HG03354 (cell line): ENCODE results near the gene HMCN2.

ENCODE experiments used
- ATAC-seq: cut with Tn5 transposase; IDR thresholded peaks from one replicate; pipeline ENCODE4 v1.9.1; 2021; ENCODE audit warnings: mild to moderate bottlenecking; ENCODE audit not compliant: unreplicated experiment, poor library complexity, severe bottlenecking

HMCN2 gene, protein sequence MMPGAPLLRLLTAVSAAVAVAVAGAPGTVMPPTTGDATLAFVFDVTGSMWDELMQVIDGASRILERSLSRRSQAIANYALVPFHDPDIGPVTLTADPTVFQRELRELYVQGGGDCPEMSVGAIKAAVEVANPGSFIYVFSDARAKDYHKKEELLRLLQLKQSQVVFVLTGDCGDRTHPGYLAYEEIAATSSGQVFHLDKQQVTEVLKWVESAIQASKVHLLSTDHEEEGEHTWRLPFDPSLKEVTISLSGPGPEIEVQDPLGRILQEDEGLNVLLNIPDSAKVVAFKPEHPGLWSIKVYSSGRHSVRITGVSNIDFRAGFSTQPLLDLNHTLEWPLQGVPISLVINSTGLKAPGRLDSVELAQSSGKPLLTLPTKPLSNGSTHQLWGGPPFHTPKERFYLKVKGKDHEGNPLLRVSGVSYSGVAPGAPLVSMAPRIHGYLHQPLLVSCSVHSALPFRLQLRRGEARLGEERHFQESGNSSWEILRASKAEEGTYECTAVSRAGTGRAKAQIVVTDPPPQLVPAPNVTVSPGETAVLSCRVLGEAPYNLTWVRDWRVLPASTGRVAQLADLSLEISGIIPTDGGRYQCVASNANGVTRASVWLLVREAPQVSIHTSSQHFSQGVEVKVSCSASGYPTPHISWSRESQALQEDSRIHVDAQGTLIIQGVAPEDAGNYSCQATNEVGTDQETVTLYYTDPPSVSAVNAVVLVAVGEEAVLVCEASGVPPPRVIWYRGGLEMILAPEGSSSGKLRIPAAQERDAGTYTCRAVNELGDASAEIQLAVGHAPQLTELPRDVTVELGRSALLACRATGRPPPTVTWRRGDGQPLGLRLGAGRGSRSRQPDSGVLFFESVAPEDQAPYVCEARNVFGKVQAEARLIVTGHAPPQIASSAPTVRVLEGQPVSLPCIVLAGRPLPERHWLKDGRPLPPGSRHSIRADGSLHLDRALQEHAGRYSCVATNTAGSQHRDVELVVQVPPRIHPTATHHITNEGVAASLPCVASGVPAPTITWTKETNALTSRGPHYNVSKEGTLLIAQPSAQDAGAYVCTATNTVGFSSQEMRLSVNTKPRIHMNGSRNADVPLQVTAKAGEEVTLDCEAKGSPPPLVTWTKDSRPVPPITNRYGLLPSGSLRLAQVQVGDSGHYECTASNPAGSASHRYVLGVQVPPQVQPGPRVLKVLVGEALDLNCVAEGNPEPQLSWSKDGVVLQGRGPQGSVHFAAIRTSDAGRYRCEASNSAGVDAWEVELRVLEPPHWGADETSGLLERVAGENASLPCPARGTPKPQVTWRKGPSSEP (N-terminal part only)

DNA sequence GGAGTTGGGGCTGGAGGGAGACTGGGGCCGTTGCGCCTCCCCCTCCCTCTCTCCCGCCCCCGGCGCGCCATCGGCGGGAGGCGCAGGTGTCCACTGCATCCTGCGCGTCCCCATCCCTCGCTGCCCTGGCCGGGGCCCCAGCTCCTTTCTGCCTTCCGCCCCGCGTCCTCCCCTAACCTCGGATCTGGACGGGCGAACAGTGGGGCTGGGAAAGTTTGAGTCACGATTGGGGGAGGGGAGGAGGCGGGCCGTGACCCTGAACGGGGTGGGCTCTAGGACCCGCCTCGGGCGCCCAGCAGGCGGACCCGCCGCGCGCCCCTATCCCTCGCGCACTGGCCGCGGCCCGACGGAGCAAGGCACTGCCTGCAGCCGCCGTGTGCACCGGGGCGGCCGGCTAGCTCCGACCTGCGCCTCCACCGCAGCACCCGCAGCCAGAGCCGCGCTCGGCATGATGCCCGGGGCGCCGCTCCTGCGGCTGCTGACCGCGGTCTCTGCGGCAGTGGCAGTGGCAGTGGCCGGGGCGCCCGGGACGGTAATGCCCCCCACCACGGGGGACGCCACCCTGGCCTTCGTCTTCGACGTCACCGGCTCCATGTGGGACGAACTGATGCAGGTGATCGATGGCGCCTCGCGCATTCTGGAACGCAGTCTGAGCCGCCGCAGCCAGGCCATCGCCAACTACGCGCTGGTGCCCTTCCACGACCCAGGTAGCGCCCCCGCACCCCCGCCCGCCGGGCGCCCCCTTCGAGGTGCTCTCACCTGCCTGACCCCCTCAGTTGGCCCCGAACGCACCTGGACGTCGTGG lies at the start of gene HMCN2:
Gene HMCN2 (plus strand): TSS at position 330 of the 805 bp plus-strand sequence. CDS start 119 bp downstream, at position 449.
- ATAC-seq: no peak

DNA sequence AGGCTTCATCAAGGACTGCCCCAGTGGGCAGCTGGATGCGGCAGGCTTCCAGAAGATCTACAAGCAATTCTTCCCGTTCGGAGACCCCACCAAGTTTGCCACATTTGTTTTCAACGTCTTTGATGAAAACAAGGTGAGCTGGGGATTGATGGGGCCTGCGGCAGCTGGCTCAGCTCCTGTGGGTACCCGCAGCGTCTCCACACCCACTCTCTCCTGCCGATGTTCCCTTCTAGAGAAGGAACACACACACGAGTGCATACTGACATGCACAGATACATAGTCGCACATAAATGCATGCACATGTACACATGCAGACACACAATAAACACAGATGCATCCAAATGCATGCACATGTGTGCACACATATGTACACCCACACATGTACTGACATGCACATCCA lies 47.7 kb upstream of the HMCN2 start:
- no peak for ATAC-seq

DNA sequence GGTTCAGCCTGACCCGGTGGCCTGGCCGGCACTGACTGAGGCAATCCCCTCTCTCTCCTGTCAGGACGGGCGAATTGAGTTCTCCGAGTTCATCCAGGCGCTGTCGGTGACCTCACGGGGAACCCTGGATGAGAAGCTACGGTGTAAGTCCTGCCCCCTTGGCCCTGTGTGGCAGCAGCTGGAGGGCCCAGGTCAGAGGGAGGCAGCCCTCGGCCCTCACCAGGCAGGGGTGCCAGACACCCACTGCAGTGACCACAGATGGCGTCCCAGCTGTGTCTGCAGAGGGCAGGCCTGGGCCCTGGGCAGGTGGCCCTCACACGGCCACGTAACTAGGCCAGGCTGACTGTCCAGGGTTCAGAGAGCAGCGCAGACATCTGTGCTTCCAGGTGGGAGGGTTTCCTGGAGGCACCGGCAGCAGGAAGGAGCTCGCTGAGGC lies 45.9 kb upstream of the HMCN2 start:
- no peak for ATAC-seq

DNA sequence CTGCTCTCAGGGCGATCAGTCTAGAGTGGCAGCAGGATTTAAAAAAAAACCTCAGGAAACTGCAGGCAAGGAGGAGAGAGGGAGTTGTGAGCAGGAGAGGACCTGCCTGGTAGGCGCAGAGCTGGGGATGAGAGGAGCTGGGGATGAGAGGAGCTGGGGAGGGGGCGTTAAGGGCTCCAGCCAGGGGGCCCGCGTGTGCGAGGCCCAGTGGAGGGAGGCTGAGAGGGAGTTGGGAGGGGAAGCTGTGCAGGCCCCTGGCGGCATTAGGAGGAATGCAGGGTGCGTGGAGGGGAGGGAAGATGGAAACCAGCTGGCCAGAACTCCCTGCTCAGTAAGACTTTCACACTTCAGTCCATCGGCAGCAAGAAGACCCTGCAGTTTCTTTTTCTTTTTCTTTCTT lies 45.2 kb upstream of the HMCN2 start:
- no peak for ATAC-seq

DNA sequence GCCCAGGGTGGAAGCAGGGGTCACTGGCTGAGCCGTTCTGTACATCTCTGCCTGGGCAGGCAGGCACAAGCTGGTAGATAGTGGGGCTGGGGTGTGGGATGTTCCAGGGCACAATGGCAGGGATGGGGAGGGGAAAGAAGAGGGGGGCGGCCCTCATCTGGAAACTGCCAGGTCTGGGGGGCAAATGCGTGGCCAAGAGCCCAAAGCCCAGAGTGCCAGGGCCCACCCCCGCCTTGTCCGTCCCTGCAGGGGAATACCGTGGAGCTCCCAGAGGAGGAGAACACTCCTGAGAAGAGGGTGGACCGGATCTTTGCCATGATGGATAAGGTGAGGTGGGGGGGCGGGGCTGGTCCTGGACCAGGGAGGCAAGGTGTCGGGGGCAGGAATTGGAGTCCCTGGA lies 42.7 kb upstream of the HMCN2 start:
- no peak for ATAC-seq

DNA sequence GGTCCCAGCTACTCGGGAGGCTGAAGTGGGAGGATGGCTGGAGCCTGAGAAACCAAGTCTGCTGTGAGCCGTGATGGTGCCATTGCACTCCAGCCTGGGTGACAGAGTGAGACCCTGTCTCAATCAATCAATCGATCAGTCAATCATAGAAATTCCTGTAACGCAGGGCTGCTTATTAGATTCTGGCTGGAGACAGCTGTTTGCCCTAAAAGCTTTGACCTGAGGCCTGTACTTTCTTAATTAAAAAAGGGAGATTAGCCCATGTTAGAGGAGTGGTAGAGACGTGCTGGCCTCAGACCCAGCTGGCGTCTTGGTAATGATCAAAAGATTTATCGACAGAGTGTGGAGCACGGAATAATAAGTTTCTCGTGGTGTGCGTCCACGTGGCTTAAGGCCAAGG lies 40.5 kb upstream of the HMCN2 start:
- ATAC-seq: no peak

DNA sequence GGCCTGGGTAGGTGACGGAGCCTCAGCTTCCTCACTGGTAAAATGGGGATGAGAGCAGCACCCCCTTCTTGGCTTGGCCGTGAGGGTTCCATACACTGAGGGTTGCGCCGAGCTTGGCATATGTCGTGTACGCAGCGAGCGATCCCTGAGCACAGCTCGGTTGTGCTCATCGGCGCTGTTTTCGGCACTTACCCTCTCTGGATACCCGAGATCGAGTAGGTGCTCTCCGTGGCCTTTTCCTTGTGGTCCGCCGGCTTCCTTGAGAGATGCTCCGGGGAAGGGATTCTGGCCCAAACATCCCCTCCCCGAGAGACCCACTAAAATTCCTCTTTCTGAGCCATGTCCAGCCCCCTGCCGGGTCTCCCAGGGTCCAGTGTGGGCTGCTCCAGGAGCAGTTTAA lies 40.0 kb upstream of the HMCN2 start:
- no peak for ATAC-seq

DNA sequence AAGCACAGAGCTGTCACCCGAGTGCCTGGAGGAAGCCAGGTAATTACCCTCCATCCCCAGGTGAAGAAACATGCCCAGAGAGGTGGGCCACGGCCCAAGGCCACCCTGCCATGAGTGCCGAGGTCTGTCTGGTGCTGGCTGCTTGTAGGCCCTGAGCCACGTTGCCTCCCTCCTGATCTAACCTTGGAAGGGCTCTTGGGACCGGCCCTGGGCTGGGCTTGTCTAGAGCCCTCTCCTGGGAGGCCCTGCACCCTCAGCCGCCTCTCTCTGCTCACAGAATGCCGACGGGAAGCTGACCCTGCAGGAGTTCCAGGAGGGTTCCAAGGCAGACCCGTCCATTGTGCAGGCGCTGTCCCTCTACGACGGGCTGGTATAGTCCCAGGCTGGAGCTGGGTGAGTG lies 39.4 kb upstream of the HMCN2 start:
- no peak for ATAC-seq

DNA sequence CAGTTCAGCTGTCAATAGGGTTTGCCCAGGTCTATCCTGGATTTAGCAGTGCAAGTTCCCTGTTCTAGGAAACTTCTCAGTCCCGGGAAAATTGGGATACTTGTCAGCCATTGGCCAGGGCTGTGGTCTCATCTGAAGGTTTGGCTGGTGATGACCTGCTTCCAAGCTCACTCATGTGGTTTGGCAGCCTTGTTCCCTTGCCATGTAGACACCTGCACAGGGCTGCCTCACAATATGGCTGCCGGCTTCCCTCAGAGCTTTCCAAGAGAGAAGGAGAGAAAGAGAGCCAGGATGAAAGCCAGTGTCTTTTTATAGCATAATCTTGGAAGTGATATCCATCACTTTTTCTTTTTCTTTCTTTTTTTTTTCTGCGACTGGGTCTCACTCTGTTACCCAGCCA lies 37.7 kb upstream of the HMCN2 start:
- ATAC-seq: no peak

DNA sequence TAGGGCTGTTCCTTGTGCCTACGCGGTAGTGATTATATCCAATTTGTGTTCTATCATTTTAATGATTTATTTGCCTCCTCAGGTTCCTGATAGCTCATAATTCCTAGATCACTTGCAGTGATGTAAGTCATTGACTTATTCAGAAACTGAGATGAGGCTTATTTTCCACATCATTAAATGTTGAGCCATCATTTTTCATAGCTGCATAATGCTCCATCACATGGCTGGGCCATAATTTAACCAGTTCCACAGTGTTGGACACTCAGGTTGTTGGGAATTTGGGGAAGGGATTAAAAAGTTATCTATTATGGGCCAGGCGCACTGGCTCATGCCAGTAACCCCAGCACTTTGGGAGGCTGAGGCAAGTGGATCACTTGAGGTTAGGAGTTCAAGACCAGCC lies 35.8 kb upstream of the HMCN2 start:
- no peak for ATAC-seq

DNA sequence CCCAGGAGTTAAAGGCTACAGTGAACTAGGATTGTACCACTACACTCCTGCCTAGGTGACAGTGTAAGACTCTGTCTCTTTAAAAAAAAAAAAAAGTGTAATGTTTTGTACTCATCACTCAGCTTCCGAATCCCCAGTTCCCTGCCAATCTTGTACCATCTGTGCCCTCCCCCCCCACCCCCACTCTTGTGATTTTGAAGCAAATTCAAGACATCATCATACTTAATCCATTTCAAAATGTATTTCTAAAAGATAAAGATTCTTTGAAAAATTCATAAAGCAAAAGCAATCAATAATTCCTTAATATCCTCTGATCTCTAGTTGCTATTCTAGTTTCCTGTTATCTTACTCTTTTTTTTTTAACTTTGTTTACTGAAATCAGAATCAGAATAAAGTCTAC lies 34.9 kb upstream of the HMCN2 start:
- no peak for ATAC-seq

DNA sequence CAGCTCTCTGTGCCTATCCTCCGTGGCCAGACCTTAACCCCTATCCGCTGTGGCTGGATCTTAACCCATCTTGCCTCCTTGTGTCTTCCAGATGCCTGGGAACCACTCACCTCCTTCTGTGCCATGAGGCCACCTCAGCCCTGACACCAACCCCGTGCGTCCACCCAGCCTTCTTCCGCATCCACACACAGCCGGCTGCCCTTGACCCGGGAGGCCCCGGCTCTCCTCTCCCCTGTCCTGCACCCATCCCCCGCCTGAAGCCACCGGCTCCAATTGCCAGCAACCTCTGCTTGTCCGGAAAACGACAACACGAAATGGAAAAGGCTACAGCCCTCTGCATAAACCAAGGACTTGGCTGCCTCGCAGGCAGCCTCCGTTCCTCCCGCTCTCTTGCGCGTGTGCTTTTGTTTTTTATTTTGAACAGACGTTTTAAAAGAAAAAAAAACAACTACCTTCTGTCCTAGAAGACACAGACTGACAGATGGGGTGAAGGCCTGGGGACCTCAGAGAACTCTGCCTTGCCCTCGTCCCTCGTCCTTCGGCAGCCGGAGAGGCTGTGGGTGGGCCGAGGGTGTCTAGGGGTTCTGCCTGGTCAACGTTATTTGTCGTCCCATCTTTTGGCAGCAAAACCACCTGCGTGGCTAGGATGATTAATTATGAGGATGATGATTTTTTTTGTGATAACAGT lies 32.5 kb upstream of the HMCN2 start:
- ATAC-seq: no peak

DNA sequence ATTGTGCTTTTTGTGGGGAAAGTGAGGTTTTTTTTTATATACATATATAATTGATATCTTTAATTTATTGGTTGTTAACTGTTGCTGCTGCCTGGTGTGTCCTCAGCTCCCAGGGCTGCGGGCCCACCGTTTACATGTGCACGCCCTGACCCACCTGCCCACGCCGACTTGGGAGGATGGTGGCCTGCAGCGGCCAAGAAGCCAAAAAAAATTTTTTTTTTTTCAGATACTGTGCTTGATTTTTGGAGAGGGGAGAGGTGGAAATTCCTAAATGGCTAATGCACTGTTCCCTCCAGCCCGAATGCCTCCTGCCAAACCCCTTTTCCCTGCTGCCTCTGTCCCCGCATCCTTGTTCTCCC lies 32.0 kb upstream of the HMCN2 start:
- ATAC-seq: no peak

DNA sequence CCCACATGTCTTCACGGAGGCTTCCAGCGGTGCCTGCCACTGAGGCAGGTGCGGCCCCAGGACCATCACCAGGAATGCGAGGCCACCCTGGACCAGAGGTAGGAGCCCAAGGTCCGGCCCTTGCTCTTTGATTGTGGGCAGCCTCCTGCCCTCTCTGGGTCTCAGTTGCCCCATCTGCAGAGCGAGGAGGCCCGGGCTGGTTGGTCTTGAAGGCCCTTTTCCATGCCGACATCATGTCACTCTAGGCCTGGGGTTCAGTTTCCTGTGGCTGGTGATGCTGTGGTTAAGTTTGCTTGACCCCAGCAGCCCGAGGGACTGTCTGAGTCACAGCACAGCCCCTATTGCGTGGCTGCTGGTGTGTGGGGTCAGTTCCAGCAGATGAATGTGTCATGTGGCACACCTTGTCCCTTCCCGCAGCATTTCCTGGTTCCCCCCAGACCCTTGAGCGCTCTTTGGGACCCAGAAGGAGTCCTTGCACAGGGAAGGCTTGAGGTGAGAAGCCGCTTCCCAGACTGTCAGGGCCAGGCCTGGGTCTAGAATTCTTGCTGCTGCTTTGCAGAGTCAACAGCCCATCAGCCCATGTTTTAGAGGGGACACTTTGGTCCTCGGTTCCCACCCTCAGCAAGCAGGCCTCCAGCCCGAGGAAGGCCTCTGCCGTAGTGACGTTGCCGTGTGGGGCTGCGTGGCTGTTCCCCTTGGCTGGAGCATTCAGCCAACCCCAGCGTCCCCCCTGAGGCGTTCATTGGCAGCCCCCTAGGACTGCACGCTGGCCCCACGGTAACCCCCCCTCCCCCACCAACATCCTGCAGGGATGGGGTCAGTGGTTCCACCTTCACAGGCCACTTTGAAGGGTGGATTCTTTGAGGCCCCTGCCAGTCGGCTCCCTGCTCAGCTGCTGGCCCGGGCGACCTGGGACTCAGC lies 31.0 kb upstream of the HMCN2 start:
- ATAC-seq: no peak

DNA sequence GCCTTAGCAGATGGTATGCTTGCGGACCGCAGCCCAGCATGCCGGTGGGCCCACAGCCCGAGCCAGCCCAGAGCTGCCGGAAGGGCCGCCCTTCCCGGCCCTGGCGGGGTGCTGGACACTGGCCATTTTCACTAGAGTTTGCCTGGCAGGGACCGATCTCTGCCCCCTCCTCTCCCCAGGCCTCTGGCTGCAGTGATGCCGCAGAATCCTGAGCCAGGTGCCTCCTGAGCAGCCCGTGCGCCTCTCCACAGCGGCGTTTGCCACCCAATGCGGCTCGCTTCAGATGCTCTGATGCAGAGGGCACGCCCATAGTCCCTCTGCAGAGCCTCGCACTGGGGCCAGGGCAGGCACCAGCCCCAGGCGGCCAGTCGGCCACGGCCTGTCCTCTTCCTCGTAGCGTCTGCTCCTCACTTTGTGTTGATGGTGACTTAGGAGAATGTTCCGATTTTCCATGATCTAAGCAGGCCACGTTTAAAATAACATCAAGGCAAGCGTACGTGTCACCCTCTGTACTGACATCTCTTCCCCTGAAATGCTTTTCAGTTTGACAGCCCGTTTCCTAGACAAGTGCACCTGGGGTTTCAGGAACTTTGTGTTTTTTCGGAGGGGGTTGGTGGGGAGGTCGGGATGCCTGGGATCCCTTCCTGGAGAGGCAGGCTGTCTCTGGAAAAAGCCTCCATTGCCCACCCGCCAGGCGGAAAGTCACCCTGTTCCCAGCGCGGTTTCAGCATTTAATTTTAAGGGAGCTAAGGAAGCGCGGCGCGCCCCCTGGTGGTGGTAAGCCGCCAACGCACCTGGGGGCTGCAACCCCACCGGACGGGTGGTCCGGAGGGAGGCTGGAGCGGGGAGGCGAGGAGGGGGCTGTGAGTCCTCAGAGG lies 29.8 kb upstream of the HMCN2 start:
- no peak for ATAC-seq

DNA sequence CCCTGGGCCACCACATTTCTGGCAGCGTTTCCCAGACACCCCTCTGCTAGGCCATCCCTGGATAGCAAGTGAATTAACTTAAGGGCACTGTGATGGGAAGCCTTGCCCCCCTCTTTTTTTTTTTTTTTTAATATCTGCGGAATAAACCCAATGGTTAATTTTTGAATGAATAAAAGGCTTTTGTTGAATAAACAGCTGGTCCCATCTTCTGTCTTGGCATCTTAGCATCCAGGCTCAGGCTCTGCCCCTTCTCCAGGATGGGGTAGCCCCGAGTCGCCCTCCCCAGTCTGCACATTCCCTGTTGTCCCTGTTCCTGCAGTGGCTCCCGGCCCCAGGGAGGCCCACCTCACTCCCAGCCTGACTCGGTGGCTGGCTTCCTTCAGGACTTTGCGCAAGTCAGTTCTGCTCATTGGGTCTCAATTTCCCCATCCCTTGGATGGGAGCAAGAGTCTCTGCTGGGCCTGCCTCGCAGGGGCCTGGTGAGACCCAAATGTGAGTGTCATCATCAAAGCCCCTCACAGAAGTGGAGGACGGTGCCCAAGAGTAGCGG lies 29.0 kb upstream of the HMCN2 start:
- ATAC-seq: no peak

DNA sequence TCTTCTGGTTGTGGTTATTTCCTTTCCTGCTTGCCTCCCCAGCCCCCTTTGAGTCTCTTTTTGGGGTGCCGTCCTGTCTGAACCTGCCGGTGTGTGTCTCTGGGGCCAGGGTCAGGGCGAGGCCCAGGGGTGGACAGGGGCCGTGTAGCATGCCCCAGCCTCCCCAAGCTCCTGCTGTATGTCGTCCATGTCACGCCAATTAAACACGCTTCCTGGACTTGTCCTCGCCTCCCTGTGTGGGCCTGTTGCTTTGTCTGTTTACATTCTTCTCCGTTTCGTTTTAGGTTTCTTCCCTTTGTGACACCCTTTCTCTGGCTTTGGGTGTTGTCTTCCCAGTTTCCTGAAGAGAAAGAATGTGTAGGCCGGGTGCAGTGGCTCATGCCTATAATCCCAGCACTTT lies 28.5 kb upstream of the HMCN2 start:
- ATAC-seq: no peak
